Right kidney (tissue), 9 donors: Measurements from ENCODE around the gene PRSS16.
"Not testable (repeated sequence)": the region's sequence is repeated elsewhere in the genome, so short reads cannot be mapped to it uniquely, and the experiment has no call there.

Experiments used
- DNase-seq: peaks from one replicate; pipeline ENCODE4 v3.0.0-alpha.2; 2016
- long read RNA-seq, 8 donors: transcript quantifications; one replicate each; lab custom pipeline, GENCODE V29; 2026

The PRSS16 gene
- long read RNA-seq, donor 1, result 0 reads
- long read RNA-seq, donor 2, result 0 reads
- long read RNA-seq, donor 3, result 0 reads
- long read RNA-seq, donor 4, result 0 reads
- long read RNA-seq, donor 5, result 0 reads
- long read RNA-seq, donor 6, result 0 reads
- long read RNA-seq, donor 7, result 0 reads
- long read RNA-seq, donor 8, result 0 reads

- DNase-seq, result no peak
Measured at GRCh38 chr6:27247133-27247836, at the start of gene PRSS16. Gene PRSS16, plus strand, starts transcription at chr6:27247701. Its CDS starts 37 bp downstream, at chr6:27247738.

GRCh38 chr6:27205375-27206278 lies 41.9 kb upstream of the PRSS16 start:
- DNase-seq, result no peak

- no peak for DNase-seq
Measured at GRCh38 chr6:27206806-27207205, 40.7 kb upstream of the PRSS16 start.

- DNase-seq, result no peak
Measured at GRCh38 chr6:27208042-27208441, 39.5 kb upstream of the PRSS16 start.

- DNase-seq, result no peak
Measured at GRCh38 chr6:27209196-27209595, 38.3 kb upstream of the PRSS16 start.

GRCh38 chr6:27209659-27210269 lies 37.7 kb upstream of the PRSS16 start:
- no peak for DNase-seq

GRCh38 chr6:27213091-27213517 lies 34.4 kb upstream of the PRSS16 start:
- not testable (repeated sequence) for DNase-seq

GRCh38 chr6:27213544-27214125 lies 33.9 kb upstream of the PRSS16 start:
- DNase-seq, result no peak

GRCh38 chr6:27214126-27214601 lies 33.3 kb upstream of the PRSS16 start:
- no peak for DNase-seq

- no peak for DNase-seq
Measured at GRCh38 chr6:27216874-27217273, 30.6 kb upstream of the PRSS16 start.

- not testable (repeated sequence) for DNase-seq
Measured at GRCh38 chr6:27222971-27223370, 24.5 kb upstream of the PRSS16 start.

- no peak for DNase-seq
Measured at GRCh38 chr6:27224729-27225128, 22.8 kb upstream of the PRSS16 start.

- DNase-seq, result no peak
Measured at GRCh38 chr6:27228963-27229477, 18.5 kb upstream of the PRSS16 start.

- no peak for DNase-seq
Measured at GRCh38 chr6:27230758-27231111, 16.8 kb upstream of the PRSS16 start.

- DNase-seq, result no peak
Measured at GRCh38 chr6:27234576-27234975, 12.9 kb upstream of the PRSS16 start.

GRCh38 chr6:27237089-27237803 lies 10.3 kb upstream of the PRSS16 start:
- DNase-seq, result no peak

- DNase-seq, result peak; percentile 37
Measured at GRCh38 chr6:27238010-27238983, 9.2 kb upstream of the PRSS16 start.

- no peak for DNase-seq
Measured at GRCh38 chr6:27239258-27239657, 8.2 kb upstream of the PRSS16 start.

GRCh38 chr6:27241443-27241842 lies 6.1 kb upstream of the PRSS16 start:
- no peak for DNase-seq
